SK-N-SH (cell line): ENCODE data around the gene GPR107. TPM values are rescaled to one million over a fixed set of nuclear protein-coding genes. Genes with fewer than 3 reads are reported as not detected.

Source experiments
- CTCF ChIA-PET: fragments of 300-600, 350-600 bp; formaldehyde crosslinking; extraction: SDS; loops from one replicate; lab custom pipeline; 2021; lab: Yijun Ruan, JAX
- POLR2A ChIA-PET: fragments of 350-600 bp; sonication (Branson Sonifier 250); formaldehyde crosslinking; extraction: SDS; loops from one replicate; lab custom pipeline; 2020; ENCODE audit warnings: antibody characterized with exemption, inconsistent platforms; lab: Yijun Ruan, JAX
- DNase-seq: peaks from one replicate; pipeline ENCODE4 v3.0.0; 2012
- H2AFZ ChIP-seq: fragments of 200-600 bp; sonication (generic); 2 replicates; pipeline ENCODE4 v1.8.1; 2016; ENCODE audit warnings: antibody characterized with exemption, mild to moderate bottlenecking, low read depth
- H3F3A ChIP-seq: fragments of 200-600 bp; sonication (generic); replicated peaks from 2 replicates; pipeline ENCODE3; 2016; ENCODE audit warnings: antibody characterized with exemption, mild to moderate bottlenecking; ENCODE audit not compliant: insufficient read depth
- H3K27ac ChIP-seq, 2 experiments: fragments of 200-500 bp in 1 of 2; fragments of 200-600 bp in 1 of 2; sonication (Bioruptor generic) in 1 of 2; sonication (generic), shearing (Covaris generic) in 1 of 2; 2 replicates each; pipeline versions ENCODE4 v1.5.1 to v1.6.1; 2014 to 2016; ENCODE audit warnings: low read depth in 2 of 2, inconsistent platforms in 1 of 2, low read length in 1 of 2, mild to moderate bottlenecking in 1 of 2, mixed read lengths in 1 of 2
- H3K27me3 ChIP-seq: fragments of 200-600 bp; sonication (generic), shearing (Covaris generic); 2 replicates; pipeline ENCODE4 v1.6.1; 2016; ENCODE audit warnings: mixed run types; ENCODE audit not compliant: insufficient read depth
- H3K36me3 ChIP-seq, 2 experiments: fragments of 200-500 bp in 1 of 2; fragments of 200-600 bp in 1 of 2; sonication (Bioruptor generic) in 1 of 2; sonication (generic) in 1 of 2; replicated peaks in 1 of 2; 2 replicates each; pipeline versions ENCODE3 to v1.5.1; 2014 to 2016; ENCODE audit warnings: low read length in 1 of 2, mild to moderate bottlenecking in 1 of 2; ENCODE audit not compliant: insufficient read depth in 2 of 2, control insufficient read depth in 1 of 2
- H3K4me1 ChIP-seq, 2 experiments: fragments of 200-500 bp in 1 of 2; fragments of 200-600 bp in 1 of 2; sonication (Bioruptor generic) in 1 of 2; sonication (generic), shearing (Covaris generic) in 1 of 2; 2 replicates each; pipeline versions ENCODE4 v1.5.1 to v1.6.1; 2014 to 2016; ENCODE audit warnings: low read depth in 1 of 2, low read length in 1 of 2, mixed run types in 1 of 2; ENCODE audit not compliant: insufficient read depth in 2 of 2, control insufficient read depth in 1 of 2
- H3K4me2 ChIP-seq: fragments of 200-600 bp; sonication (generic), shearing (Covaris generic); 2 replicates; pipeline ENCODE4 v1.6.1; 2017; ENCODE audit warnings: mixed run types
- H3K4me3 ChIP-seq, 2 experiments: fragments of 200-500 bp in 1 of 2; fragments of 200-600 bp in 1 of 2; sonication (Bioruptor generic) in 1 of 2; sonication (generic), shearing (Covaris generic) in 1 of 2; 2 replicates each; pipeline versions ENCODE4 v1.5.1 to v1.8.1; 2014 to 2016; ENCODE audit warnings: low read depth in 2 of 2, inconsistent platforms in 1 of 2, low read length in 1 of 2, mild to moderate bottlenecking in 1 of 2, mixed read lengths in 1 of 2, moderate library complexity in 1 of 2
- H3K79me2 ChIP-seq: fragments of 200-600 bp; sonication (generic); 2 replicates; pipeline ENCODE4 v1.8.1; 2017; ENCODE audit warnings: mild to moderate bottlenecking; ENCODE audit not compliant: insufficient read depth
- H3K9ac ChIP-seq: fragments of 200-600 bp; sonication (generic); 2 replicates; pipeline ENCODE4 v1.6.1; 2017; ENCODE audit warnings: mixed run types
- H3K9me2 ChIP-seq: fragments of 200-600 bp; sonication (generic); 2 replicates; pipeline ENCODE4 v1.6.1; 2017; ENCODE audit warnings: mixed run types
- H3K9me3 ChIP-seq: fragments of 200-600 bp; sonication (generic); 2 replicates; pipeline ENCODE4 v1.6.1; 2017; ENCODE audit warnings: mixed run types, mild to moderate bottlenecking, moderate library complexity
- H4K20me1 ChIP-seq: fragments of 200-600 bp; sonication (generic); 2 replicates; pipeline ENCODE4 v1.6.1; 2017; ENCODE audit warnings: mild to moderate bottlenecking, mixed run types; ENCODE audit not compliant: insufficient read depth
- ELF1 ChIP-seq: IDR thresholded peaks from 2 replicates; pipeline ENCODE4 v1.4.0; 2012
- EP300 ChIP-seq, 2 experiments: IDR thresholded peaks; 2 replicates each; pipeline versions ENCODE4 v1.4.0 to v1.6.1; 2012; ENCODE audit warnings: borderline replicate concordance in 1 of 2, low read depth in 1 of 2, low read length in 1 of 2
- GABPA ChIP-seq: IDR thresholded peaks from 2 replicates; pipeline ENCODE4 v1.4.0; 2012; ENCODE audit warnings: low read depth, mild to moderate bottlenecking
- GATA2 ChIP-seq: sonication (generic); formaldehyde crosslinking; IDR thresholded peaks from 2 replicates; pipeline ENCODE4 v1.5.0; 2020; ENCODE audit warnings: mild to moderate bottlenecking, missing genetic modification reagents
- JUND ChIP-seq: IDR thresholded peaks from 2 replicates; pipeline ENCODE4 v1.4.0; 2012
- MAX ChIP-seq: IDR thresholded peaks from 2 replicates; pipeline ENCODE4 v1.4.0; 2012; ENCODE audit warnings: low read depth
- NFIC ChIP-seq: IDR thresholded peaks from 2 replicates; pipeline ENCODE4 v1.4.0; 2012; ENCODE audit warnings: borderline replicate concordance
- PBX3 ChIP-seq: IDR thresholded peaks from 2 replicates; pipeline ENCODE4; 2012
- SIN3A ChIP-seq: IDR thresholded peaks from 2 replicates; pipeline ENCODE4 v1.6.1; 2012; ENCODE audit warnings: low read depth, mild to moderate bottlenecking, low read length, moderate library complexity, borderline replicate concordance
- TAF1 ChIP-seq: IDR thresholded peaks from 2 replicates; pipeline ENCODE4 v1.6.1; 2012; ENCODE audit warnings: low read depth, mild to moderate bottlenecking, low read length, moderate library complexity, borderline replicate concordance
- TCF12 ChIP-seq: IDR thresholded peaks from 2 replicates; pipeline ENCODE4 v1.4.0; 2012
- TEAD4 ChIP-seq: IDR thresholded peaks from 2 replicates; pipeline ENCODE4 v1.4.0; 2012; ENCODE audit warnings: mild to moderate bottlenecking, borderline replicate concordance; ENCODE audit not compliant: insufficient read depth
- USF1 ChIP-seq: IDR thresholded peaks from 2 replicates; pipeline ENCODE4 v1.4.0; 2012; ENCODE audit warnings: low read depth, borderline replicate concordance
- ZBTB33 ChIP-seq: IDR thresholded peaks from 2 replicates; pipeline ENCODE4 v1.4.0; 2012; ENCODE audit warnings: low read depth, borderline replicate concordance
- WGBS: methylation state at CpG from one replicate; pipeline ENCODE4 v1.1.6; 2017; ENCODE audit warnings: low lambda C conversion rate; 5-methylcytosine and 5-hydroxymethylcytosine counted together
- polyA plus RNA-seq, 3 experiments: library from polyadenylated mRNA; depleted of rRNA; stranded (reverse); fragments of >200 nt; gene quantifications; 2 replicates each; pipeline ENCODE4 v1.2.3, GENCODE V29; 2012

Gene GPR107
- polyA plus RNA-seq, 1 of the 3 experiments (the other 2 are of a cell fraction): 23.0 TPM

GRCh38 chr9:130182381-130182909 lies 128.7 kb downstream of the GPR107 start:
- peak overlapping the region; percentile 76 for H3K4me2 ChIP-seq
- no peaks in the 10 kb centered on the region for H3K9me2 ChIP-seq
- POLR2A ChIA-PET: no interaction called here
- H3K27me3 ChIP-seq: no peaks in the 10 kb centered on the region
- no peak overlapping the region for H3K9ac ChIP-seq
- CTCF ChIA-PET: interaction anchor here (1.3 kb wide), 1 partner anchor 54 kb away, joined by 4 read pairs; no protein-coding TSS in a partner anchor
- TF ChIP-seq MAX: no peak
- TF ChIP-seq ELF1: no peak
- TF ChIP-seq EP300 (IDR thresholded peaks at IDR 0.05; ENCODE audit: borderline replicate concordance in 1 of 2, low read depth in 1 of 2, low read length in 1 of 2): no peak
- TF ChIP-seq TEAD4: no peak
- no peak for TF ChIP-seq PBX3
- no peak for TF ChIP-seq GATA2
- no peak for TF ChIP-seq ZBTB33
- TF ChIP-seq USF1: no peak
- 95% methylated on average over 4 of the region's 17 CpGs for WGBS
- no peak overlapping the region for H3K4me3 ChIP-seq
- peak overlapping the region; percentile 52 to 88 for H3K27ac ChIP-seq
- peaks cover 0 to 2% of the 10 kb centered on the region in 2 experiments for H3K36me3 ChIP-seq
- no peak overlapping the region for H2AFZ ChIP-seq
- H3K4me1 ChIP-seq: peaks cover 38 to 39% of the 10 kb centered on the region in 2 experiments; a peak in 3 of 4 replicates
- H3K79me2 ChIP-seq: peaks cover 96% of the 10 kb centered on the region
- H4K20me1 ChIP-seq: peaks cover 77% of the 10 kb centered on the region
- H3K9me3 ChIP-seq: no peaks in the 10 kb centered on the region
- H3F3A ChIP-seq: peaks cover 38% of the 10 kb centered on the region
- no peak for DNase-seq

GRCh38 chr9:130183133-130183762 lies 129.5 kb downstream of the GPR107 start:
- H3K4me2 ChIP-seq: peak overlapping the region; percentile 76
- no peaks in the 10 kb centered on the region for H3K9me3 ChIP-seq
- peaks cover 77% of the 10 kb centered on the region for H4K20me1 ChIP-seq
- peak overlapping the region; percentile 52; the same call in 1 of the 2 replicates for H3K9ac ChIP-seq
- H2AFZ ChIP-seq: no peak overlapping the region
- peak overlapping the region in 1 of 2 experiments; percentile 40; a peak in 2 of 4 replicates for H3K4me3 ChIP-seq
- WGBS: 23% methylated on average over 7 of the region's 7 CpGs
- H3K4me1 ChIP-seq: peaks cover 43% of the 10 kb centered on the region in 2 experiments; a peak in 3 of 4 replicates
- no peaks in the 10 kb centered on the region for H3K9me2 ChIP-seq
- POLR2A ChIA-PET: no interaction called here
- peaks cover 0 to 2% of the 10 kb centered on the region in 2 experiments for H3K36me3 ChIP-seq
- peaks cover 96% of the 10 kb centered on the region for H3K79me2 ChIP-seq
- no peaks in the 10 kb centered on the region for H3K27me3 ChIP-seq
- DNase-seq: peak; percentile 72
- peaks cover 37% of the 10 kb centered on the region for H3F3A ChIP-seq
- peak overlapping the region; percentile 52 to 88 for H3K27ac ChIP-seq
- CTCF ChIA-PET: interaction anchor here (0.7 to 1.3 kb wide), 2 partner anchors 53 to 75 kb away, joined by 3 to 4 read pairs; no protein-coding TSS in a partner anchor
- TF ChIP-seq TAF1 (no peak), USF1 (no peak), SIN3A (no peak), PBX3 (peak; percentile 41; the same call in 1 of the 2 replicates), GABPA (no peak), NFIC (peak; percentile 69), ZBTB33 (no peak), TCF12 (peak; percentile 74), JUND (no peak)
